Measurements from ENCODE around the gene EEF1AKMT2.

Gene EEF1AKMT2

DNA sequence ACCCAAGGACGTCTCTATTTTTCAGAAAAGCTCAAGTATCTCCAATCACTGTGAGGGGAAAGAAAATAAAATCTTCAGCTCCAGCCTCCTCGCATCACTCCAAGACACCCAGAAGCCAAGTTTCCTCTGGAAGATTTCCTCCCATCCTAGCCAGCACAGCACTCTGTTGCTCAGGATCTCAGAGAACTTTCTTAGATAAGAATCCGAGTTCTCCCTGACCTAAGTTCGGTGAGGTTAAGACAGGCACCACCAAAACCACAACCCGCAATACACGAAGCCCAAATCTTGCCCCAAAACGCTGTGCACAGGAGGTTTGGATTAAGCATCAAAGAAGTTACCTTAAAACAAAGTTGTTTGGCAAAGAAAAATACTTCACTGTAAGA lies 51.7 kb downstream of the EEF1AKMT2 start:
- TF ChIP-seq CEBPB (IDR thresholded peaks at IDR 0.05) (no peak), EP300 (IDR thresholded peaks at IDR 0.05; ENCODE audit: borderline replicate concordance) (no peak), NFIC (IDR thresholded peaks at IDR 0.05) (no peak), ZBTB7A (IDR thresholded peaks at IDR 0.05; ENCODE audit: low read depth) (no peak), TCF12 (IDR thresholded peaks at IDR 0.05; ENCODE audit: low read depth) (no peak), TAF1 (IDR thresholded peaks at IDR 0.05; ENCODE audit: low read depth) (no peak), TEAD4 (IDR thresholded peaks at IDR 0.05) (no peak), EGR1 (IDR thresholded peaks at IDR 0.05) (no peak), RAD21 (IDR thresholded peaks at IDR 0.05; ENCODE audit: low read depth) (no peak), FOXM1 (IDR thresholded peaks at IDR 0.05; ENCODE audit: borderline replicate concordance, low read depth) (no peak), YY1 (IDR thresholded peaks at IDR 0.05; ENCODE audit: low read depth) (no peak), CREB1 (IDR thresholded peaks at IDR 0.05; ENCODE audit: low read depth) (no peak), REST (IDR thresholded peaks at IDR 0.05; ENCODE audit: low read depth) (no peak)
- TF ChIP-seq, protein P1, sequence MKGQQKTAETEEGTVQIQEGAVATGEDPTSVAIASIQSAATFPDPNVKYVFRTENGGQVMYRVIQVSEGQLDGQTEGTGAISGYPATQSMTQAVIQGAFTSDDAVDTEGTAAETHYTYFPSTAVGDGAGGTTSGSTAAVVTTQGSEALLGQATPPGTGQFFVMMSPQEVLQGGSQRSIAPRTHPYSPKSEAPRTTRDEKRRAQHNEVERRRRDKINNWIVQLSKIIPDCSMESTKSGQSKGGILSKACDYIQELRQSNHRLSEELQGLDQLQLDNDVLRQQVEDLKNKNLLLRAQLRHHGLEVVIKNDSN (IDR thresholded peaks at IDR 0.05): no peak
- TF ChIP-seq, protein P2, sequence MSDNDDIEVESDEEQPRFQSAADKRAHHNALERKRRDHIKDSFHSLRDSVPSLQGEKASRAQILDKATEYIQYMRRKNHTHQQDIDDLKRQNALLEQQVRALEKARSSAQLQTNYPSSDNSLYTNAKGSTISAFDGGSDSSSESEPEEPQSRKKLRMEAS (IDR thresholded peaks at IDR 0.05): no peak

GRCh38 chr10:124739119-124739921 lies 52.4 kb downstream of the EEF1AKMT2 start:
- no peak for TF ChIP-seq TEAD4 (IDR thresholded peaks at IDR 0.05)

DNA sequence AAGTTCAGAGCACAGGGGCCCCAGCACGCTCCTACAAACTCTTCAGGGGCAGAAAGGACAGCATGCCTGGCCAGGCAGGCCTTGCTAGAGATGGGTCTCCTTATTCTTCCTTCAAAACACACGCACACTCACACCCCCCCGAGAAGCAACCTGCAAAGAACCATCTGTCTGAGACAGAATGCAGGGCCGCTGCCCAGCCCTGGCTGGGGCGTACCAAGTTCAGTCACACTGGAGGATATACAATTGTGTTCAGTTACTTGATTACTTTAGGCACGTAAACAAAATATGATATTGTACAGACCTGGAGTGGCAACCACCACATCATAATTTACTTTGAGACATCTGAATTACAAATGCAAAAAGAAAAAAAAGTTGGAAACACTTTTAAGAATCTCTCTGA lies 53.2 kb downstream of the EEF1AKMT2 start:
- no peak for TF ChIP-seq CREB1 (IDR thresholded peaks at IDR 0.05; ENCODE audit: low read depth)
- TF ChIP-seq TAF1 (IDR thresholded peaks at IDR 0.05; ENCODE audit: low read depth): no peak
- TF ChIP-seq, protein P2 (IDR thresholded peaks at IDR 0.05): no peak
- no peak for TF ChIP-seq RAD21 (IDR thresholded peaks at IDR 0.05; ENCODE audit: low read depth)
- TF ChIP-seq FOXM1 (IDR thresholded peaks at IDR 0.05; ENCODE audit: borderline replicate concordance, low read depth): no peak
- TF ChIP-seq YY1 (IDR thresholded peaks at IDR 0.05; ENCODE audit: low read depth): no peak
- no peak for TF ChIP-seq CEBPB (IDR thresholded peaks at IDR 0.05)
- TF ChIP-seq, protein P1 (IDR thresholded peaks at IDR 0.05): no peak
- TF ChIP-seq NFIC (IDR thresholded peaks at IDR 0.05): no peak
- no peak for TF ChIP-seq ZBTB7A (IDR thresholded peaks at IDR 0.05; ENCODE audit: low read depth)
- no peak for TF ChIP-seq TEAD4 (IDR thresholded peaks at IDR 0.05)
- TF ChIP-seq TCF12 (IDR thresholded peaks at IDR 0.05; ENCODE audit: low read depth): no peak

GRCh38 chr10:124737708-124738107 lies 54.0 kb downstream of the EEF1AKMT2 start:
- TF ChIP-seq EP300 (IDR thresholded peaks at IDR 0.05; ENCODE audit: borderline replicate concordance) (no peak), FOXM1 (IDR thresholded peaks at IDR 0.05; ENCODE audit: borderline replicate concordance, low read depth) (no peak), EGR1 (IDR thresholded peaks at IDR 0.05) (no peak), CEBPB (IDR thresholded peaks at IDR 0.05) (no peak)

DNA sequence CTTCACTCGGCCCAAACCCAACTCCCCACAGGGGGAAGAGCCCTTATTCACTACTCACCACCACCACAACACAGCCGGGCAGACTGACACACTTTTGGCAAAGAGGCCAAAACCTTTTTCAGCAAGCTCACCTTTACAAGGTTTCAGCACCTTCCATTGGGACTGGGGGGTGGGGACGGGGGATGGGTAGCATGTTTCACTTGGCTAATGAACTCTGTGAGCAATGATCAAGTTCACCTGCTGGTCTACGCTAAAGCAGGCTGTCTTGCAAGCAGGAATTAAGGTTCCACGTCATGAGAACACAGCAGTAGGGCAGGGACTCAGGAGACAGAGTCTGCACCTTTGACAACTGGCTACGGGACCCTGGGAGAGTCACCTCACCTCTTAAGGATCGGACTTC lies 54.5 kb downstream of the EEF1AKMT2 start:
- TF ChIP-seq, protein P1 (IDR thresholded peaks at IDR 0.05): no peak
- TF ChIP-seq RAD21 (IDR thresholded peaks at IDR 0.05; ENCODE audit: low read depth) (no peak), EGR1 (IDR thresholded peaks at IDR 0.05) (no peak), REST (IDR thresholded peaks at IDR 0.05; ENCODE audit: low read depth) (no peak), ZBTB7A (IDR thresholded peaks at IDR 0.05; ENCODE audit: low read depth) (no peak), EP300 (IDR thresholded peaks at IDR 0.05; ENCODE audit: borderline replicate concordance) (no peak), YY1 (IDR thresholded peaks at IDR 0.05; ENCODE audit: low read depth) (no peak)
- TF ChIP-seq, protein P2 (IDR thresholded peaks at IDR 0.05): no peak
